ENCODE results near the gene CLSTN1. TPM values are rescaled to one million over a fixed set of nuclear protein-coding genes. Genes with fewer than 3 reads are reported as not detected.

The CLSTN1 gene
- total and polyA plus RNA-seq, 11 donors, result 37.6 to 79.4 (median 61.2) TPM

DNA sequence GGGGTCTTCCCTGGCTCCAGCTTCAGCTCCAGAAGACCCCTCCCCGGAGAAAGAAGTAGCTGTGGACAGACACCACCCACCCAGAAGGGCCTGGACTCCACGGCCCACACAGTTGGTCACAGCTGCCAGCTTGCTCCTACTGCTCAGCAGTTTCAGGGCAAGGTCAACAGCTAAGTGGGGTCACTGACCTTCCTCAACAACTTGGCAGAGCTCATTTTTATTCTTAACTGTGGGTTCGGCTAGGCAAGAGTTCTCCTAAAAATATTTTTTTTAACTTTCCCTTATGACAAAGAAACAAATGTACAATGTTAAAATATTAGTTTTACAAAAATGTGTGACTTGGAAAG, 44.5 kb upstream of the CLSTN1 start:
- no peak for TF ChIP-seq POLR2A (IDR thresholded peaks at IDR 0.05)
- TF ChIP-seq, protein P1, sequence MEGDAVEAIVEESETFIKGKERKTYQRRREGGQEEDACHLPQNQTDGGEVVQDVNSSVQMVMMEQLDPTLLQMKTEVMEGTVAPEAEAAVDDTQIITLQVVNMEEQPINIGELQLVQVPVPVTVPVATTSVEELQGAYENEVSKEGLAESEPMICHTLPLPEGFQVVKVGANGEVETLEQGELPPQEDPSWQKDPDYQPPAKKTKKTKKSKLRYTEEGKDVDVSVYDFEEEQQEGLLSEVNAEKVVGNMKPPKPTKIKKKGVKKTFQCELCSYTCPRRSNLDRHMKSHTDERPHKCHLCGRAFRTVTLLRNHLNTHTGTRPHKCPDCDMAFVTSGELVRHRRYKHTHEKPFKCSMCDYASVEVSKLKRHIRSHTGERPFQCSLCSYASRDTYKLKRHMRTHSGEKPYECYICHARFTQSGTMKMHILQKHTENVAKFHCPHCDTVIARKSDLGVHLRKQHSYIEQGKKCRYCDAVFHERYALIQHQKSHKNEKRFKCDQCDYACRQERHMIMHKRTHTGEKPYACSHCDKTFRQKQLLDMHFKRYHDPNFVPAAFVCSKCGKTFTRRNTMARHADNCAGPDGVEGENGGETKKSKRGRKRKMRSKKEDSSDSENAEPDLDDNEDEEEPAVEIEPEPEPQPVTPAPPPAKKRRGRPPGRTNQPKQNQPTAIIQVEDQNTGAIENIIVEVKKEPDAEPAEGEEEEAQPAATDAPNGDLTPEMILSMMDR (IDR thresholded peaks at IDR 0.05), result no peak
- ATAC-seq, result no peak
- WGBS, 4 donors, result 51 to 68% (median 55%) methylated on average over 3 of the region's 3 CpGs

DNA sequence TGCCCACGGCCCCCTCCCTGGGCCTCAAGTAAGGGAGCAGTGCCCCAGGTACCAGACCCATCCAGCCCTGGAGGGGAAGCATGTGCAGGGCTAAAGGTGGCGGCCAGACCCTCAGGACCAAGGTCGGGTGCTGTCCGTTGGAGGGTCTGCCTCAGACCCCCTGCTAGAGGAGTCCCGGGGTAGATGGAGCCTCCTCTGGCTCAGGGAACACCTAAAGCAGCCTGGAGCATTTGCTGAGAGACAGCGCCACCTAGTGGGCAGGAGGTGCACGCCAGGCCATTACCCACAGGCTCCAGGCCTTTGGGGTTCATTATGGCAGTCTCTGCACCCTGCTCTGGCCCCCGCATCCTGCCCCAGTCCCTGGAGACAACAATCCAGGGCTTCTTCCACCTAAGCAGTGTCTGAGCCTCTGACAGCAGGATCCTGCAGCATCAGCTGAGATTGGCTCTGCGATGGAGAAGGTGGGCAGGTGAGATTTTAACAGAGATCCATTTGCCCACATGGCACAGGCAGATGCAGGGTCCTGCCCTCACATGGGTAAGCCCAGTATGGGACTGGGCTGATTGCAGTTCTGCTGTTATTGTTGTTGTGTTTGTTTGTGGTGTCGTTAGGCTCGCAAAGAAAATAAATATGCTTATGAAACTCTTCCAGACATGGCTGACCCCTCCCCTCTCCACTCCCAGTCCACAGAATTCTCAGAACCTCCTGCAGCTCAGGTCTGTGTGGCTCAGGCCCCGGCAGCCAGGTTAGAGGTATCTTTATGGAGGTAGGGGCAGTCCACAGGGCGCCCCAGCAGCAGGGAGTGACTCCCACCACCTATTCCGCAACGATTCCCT, 43.9 kb upstream of the CLSTN1 start:
- WGBS, 4 donors, result 54 to 57% (median 55%) methylated on average over 15 of the region's 15 CpGs

More for the DNA sequence above, 44.5 kb upstream of the CLSTN1 start:
- Histone ChIP-seq H3K9me3 (no peaks in the 10 kb centered on the region), H3K36me3 (peaks cover 0 to 53% (median 44%) of the 10 kb centered on the region in 9 donors), H3K27me3 (no peaks in the 10 kb centered on the region), H3K27ac (no peak overlapping the region), H3K4me3 (no peak overlapping the region), H3K4me1 (peaks cover 0 to 19% (median 6%) of the 10 kb centered on the region in 12 donors)
- DNase-seq, result peak in 1 of 5 donors; percentile 16
- intact Hi-C loops (cut with DNase I), result loop anchor here in 9 of 10 donors (1.0 to 10.0 kb wide), 9 partner anchors 81 to 241 kb away; no protein-coding TSS in a partner anchor

DNA sequence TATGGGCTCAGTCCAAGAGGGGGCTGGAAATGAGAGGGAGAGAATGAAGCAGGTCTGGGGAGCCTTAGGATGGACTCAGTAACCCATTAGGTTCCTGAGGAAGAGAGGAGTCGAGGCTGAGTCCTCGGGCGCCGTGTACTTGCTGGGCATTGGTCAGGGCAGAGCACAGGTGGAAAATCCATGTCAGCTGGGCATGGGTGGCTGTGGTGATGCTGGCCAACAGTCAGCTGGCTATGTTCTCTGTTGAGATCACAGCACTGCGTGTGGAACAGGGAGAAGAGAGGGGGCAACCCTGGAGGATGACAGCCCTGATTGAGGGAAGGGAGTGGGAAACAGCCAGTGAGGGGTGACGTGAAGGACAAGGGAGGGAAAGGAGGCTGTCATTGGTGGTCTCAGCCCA, 43.1 kb upstream of the CLSTN1 start:
- ATAC-seq (no peak), DNase-seq (peak in 1 of 5 donors; percentile 20)
- 86 to 92% (median 90%) methylated on average over 6 of the region's 6 CpGs for WGBS, 4 donors
- H3K27me3 ChIP-seq, result no peaks in the 10 kb centered on the region
- no peaks in the 10 kb centered on the region for H3K9me3 ChIP-seq
- peaks cover 0 to 53% (median 46%) of the 10 kb centered on the region in 9 donors for H3K36me3 ChIP-seq
- intact Hi-C loops (cut with DNase I), result loop anchor here (1.0 to 10.0 kb wide), 12 partner anchors 80 to 240 kb away; no protein-coding TSS in a partner anchor
- H3K4me1 ChIP-seq, result peaks cover 0 to 19% (median 6%) of the 10 kb centered on the region in 12 donors
- H3K27ac ChIP-seq, result no peak overlapping the region
- TF ChIP-seq, protein P1 (IDR thresholded peaks at IDR 0.05), result no peak
- TF ChIP-seq POLR2A (IDR thresholded peaks at IDR 0.05), result no peak
- H3K4me3 ChIP-seq, result no peak overlapping the region

More for the DNA sequence above, 43.9 kb upstream of the CLSTN1 start:
- H3K27ac ChIP-seq, result no peak overlapping the region
- peak; percentile 72 to 89 (median 80) for DNase-seq
- H3K4me3 ChIP-seq, result no peak overlapping the region
- no peaks in the 10 kb centered on the region for H3K9me3 ChIP-seq
- TF ChIP-seq, protein P1 (IDR thresholded peaks at IDR 0.05), result peak; percentile 95 to 100 (median 98)
- TF ChIP-seq POLR2A (IDR thresholded peaks at IDR 0.05), result no peak
- H3K27me3 ChIP-seq, result no peaks in the 10 kb centered on the region
- H3K36me3 ChIP-seq, result peaks cover 0 to 53% (median 45%) of the 10 kb centered on the region in 9 donors
- ATAC-seq, result peak; percentile 68 to 88 (median 80)
- intact Hi-C loops (cut with DNase I), result loop anchor here (1.0 to 10.0 kb wide), 13 partner anchors 80 to 241 kb away; no protein-coding TSS in a partner anchor
- peaks cover 0 to 19% (median 6%) of the 10 kb centered on the region in 12 donors for H3K4me1 ChIP-seq

DNA sequence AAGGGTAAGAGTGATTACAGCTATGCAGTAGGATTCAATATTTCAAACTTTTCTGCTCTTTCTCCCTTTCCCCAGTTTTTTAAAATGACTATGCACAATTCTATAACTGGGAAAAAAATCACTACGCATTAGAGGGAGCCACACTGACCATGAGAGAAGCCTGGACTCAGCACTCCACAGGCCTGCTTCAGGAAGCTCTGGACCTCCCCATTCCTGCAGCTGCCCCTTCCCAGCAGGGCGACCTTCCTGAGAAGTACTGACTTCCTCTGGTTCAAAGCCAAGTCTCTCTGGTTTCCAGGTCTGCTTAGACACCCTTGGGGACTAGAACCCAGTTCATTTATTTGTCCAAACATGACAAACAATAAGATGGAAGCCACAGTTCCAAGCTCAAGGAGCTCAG, 42.0 kb upstream of the CLSTN1 start:
- H3K27me3 ChIP-seq, result no peaks in the 10 kb centered on the region
- no peak overlapping the region for H3K4me3 ChIP-seq
- no peak for TF ChIP-seq POLR2A (IDR thresholded peaks at IDR 0.05)
- TF ChIP-seq, protein P1 (IDR thresholded peaks at IDR 0.05), result no peak
- 49 to 69% (median 64%) methylated on average over 2 of the region's 2 CpGs for WGBS, 4 donors
- H3K4me1 ChIP-seq, result peaks cover 0 to 19% (median 6%) of the 10 kb centered on the region in 12 donors
- DNase-seq (peak in 1 of 5 donors; percentile 16), ATAC-seq (no peak)
- H3K27ac ChIP-seq, result peak overlapping the region in 1 of 12 donors; percentile 27
- no peaks in the 10 kb centered on the region for H3K9me3 ChIP-seq
- H3K36me3 ChIP-seq, result peaks cover 0 to 43% (median 35%) of the 10 kb centered on the region in 9 donors
- intact Hi-C loops (cut with DNase I), result loop anchor here (2.0 to 10.0 kb wide), 10 partner anchors 78 to 239 kb away; no protein-coding TSS in a partner anchor
